HG02970 (cell line): Measurements from ENCODE around the gene KIF1C.
"Not testable (repeated sequence)": the region's sequence is repeated elsewhere in the genome, so short reads cannot be mapped to it uniquely, and the experiment has no call there.

Experiments
- ATAC-seq: cut with Tn5 transposase; IDR thresholded peaks from one replicate; pipeline ENCODE4 v1.9.1; 2021; ENCODE audit warnings: mild to moderate bottlenecking, moderate library complexity, moderate number of reproducible peaks; ENCODE audit not compliant: unreplicated experiment, low FRiP score

The KIF1C gene

GRCh38 chr17:4999430-5000093 is 1.8 kb downstream of the KIF1C start:
- ATAC-seq: no peak

GRCh38 chr17:5000237-5000639 is 2.5 kb downstream of the KIF1C start:
- no peak for ATAC-seq

DNA sequence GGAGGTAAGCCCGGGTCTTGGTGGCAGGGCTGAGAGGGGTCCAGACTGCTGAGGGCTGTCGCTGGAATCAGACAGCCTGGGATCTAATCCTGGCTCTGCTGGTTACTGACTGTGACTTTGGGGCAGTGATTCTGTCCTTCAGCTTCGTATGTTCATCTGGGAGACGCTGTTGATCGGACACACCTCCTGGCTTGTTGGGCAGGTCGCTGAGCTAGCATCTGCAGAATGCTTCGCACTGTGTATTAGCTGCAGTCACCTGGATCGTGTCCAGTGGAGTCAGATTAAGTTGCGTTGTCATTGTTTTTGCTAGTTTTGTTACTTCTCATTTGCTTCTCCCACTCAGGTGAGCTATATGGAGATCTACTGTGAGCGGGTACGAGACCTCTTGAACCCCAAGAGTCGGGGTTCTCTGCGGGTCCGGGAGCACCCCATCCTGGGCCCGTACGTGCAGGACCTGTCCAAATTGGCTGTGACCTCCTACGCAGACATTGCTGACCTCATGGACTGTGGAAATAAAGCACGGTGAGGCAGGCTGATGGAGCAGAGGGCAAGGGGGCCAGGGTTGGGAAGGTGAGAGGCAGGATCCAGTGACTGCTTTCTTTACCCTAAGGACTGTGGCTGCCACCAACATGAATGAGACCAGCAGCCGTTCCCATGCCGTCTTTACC is 4.5 kb downstream of the KIF1C start:
- ATAC-seq: no peak

GRCh38 chr17:5003214-5003867 is 5.6 kb downstream of the KIF1C start:
- no peak for ATAC-seq

DNA sequence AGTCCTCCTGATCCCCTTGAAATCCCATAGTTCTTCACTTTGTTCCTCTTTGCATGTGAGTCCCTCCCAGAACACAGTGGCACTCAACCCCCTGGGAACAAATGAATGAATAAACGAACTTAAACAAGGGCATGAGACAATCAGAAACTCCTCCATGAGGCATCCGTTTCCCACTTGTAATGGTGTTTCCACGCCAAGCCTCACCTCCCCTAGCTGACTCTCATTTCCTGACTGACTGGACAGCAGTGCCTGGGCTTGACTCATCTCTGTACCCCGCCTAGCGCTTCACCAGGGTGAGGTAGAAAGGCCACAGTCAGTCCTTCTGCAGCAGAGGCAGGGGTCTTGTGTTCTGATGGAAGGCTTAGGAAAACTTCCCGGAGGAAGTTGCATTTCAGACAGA is 14.2 kb downstream of the KIF1C start:
- no peak for ATAC-seq

GRCh38 chr17:5014357-5014756 is 16.6 kb downstream of the KIF1C start:
- no peak for ATAC-seq

DNA sequence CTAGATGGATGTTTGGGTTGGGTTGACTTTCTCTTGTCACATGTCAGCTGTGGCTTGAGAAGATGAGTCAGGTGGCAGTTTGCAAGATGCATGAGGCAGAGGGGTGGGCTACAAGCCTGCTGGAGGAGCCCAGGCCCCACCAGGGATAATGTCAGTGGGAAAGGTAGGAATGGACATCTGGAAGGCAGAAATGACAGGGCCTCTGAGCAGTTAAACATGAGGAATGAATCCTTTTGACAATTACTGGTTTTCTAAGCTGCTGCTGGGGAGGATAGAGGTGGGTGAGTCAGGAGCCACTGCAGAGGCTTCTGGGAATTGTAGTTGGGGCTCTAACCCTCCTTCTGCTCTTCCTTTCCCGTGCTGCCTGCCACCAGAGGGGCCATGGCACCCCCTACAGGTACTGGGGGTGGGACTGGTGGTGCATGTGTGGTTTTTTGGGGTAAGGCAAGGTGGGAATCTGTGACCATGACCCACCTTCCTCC is 21.8 kb downstream of the KIF1C start:
- no peak for ATAC-seq

DNA sequence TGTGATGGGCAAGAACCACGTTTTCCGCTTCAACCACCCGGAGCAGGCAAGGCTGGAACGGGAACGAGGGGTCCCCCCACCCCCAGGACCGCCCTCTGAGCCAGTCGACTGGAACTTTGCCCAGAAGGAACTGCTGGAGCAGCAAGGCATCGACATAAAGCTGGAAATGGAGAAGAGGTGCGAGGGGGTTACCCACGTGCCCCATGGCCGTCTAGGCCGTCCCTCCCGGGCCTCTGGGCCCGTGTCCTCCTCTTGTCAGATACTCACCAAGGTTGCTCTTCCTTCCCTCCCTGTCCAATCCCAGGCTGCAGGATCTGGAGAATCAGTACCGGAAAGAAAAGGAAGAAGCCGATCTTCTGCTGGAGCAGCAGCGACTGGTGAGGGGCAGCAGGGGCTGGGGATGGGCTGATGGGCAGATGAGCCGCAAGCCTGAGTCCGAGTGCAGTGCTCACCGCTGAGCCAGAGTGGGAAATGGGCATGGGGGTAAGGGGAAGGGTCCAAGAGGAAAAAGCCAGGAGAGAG is 22.8 kb downstream of the KIF1C start:
- no peak for ATAC-seq

- no peak for ATAC-seq
Measured at GRCh38 chr17:5022171-5022711, 24.5 kb downstream of the KIF1C start.

DNA sequence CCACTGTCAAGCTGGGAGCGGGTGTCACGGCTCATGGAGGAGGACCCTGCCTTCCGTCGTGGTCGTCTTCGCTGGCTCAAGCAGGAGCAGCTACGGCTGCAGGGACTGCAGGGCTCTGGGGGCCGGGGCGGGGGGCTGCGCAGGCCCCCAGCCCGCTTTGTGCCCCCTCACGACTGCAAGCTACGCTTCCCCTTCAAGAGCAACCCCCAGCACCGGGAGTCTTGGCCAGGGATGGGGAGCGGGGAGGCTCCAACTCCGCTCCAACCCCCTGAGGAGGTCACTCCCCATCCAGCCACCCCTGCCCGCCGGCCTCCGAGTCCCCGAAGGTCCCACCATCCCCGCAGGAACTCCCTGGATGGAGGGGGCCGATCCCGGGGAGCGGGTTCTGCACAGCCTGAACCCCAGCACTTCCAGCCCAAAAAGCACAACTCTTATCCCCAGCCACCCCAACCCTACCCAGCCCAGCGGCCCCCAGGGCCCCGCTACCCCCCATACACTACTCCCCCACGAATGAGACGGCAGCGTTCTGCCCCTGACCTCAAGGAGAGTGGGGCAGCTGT is 25.9 kb downstream of the KIF1C start:
- no peak for ATAC-seq

GRCh38 chr17:5024604-5025003 is 26.9 kb downstream of the KIF1C start:
- ATAC-seq: no peak

DNA sequence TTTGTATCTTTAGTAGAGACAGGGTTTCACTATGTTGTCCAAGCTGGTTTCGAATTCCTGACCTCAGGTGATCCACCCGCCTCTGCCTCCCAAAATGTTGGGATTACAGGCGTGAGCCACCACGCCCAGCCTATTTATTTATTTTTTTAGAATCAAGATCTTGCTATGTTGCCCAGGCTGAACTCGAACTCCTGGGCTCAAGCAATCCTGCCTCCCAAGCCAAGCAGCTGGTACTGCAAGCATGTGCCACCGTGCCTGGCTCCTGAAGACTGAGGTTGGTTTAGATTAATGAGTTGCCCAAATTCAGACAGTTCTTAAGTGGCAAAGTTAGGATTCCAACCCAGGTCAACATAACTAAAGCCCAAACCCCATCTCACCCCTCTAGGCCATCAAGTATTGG is 29.5 kb downstream of the KIF1C start:
- no peak for ATAC-seq

DNA sequence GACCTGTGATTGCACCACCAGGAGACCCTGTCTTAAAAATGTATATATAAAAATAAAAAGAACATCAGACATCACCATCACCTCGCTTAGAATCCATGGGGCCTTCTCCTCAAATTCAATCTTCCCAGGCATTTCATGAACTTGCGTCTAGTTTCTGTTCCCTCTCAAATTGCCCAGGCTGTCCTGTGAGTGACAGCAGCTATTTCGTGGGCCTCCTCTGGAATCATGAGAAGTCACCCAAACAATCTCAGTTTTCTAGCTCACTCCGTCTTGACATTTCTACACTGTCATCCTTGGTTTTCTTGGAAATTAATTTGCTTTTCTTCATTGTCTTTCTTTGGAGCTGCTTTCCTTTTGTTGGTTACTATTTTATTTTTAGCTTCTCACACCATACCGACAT is 30.2 kb downstream of the KIF1C start:
- no peak for ATAC-seq

GRCh38 chr17:5030168-5030567 is 32.4 kb downstream of the KIF1C start:
- ATAC-seq: not testable (repeated sequence)

DNA sequence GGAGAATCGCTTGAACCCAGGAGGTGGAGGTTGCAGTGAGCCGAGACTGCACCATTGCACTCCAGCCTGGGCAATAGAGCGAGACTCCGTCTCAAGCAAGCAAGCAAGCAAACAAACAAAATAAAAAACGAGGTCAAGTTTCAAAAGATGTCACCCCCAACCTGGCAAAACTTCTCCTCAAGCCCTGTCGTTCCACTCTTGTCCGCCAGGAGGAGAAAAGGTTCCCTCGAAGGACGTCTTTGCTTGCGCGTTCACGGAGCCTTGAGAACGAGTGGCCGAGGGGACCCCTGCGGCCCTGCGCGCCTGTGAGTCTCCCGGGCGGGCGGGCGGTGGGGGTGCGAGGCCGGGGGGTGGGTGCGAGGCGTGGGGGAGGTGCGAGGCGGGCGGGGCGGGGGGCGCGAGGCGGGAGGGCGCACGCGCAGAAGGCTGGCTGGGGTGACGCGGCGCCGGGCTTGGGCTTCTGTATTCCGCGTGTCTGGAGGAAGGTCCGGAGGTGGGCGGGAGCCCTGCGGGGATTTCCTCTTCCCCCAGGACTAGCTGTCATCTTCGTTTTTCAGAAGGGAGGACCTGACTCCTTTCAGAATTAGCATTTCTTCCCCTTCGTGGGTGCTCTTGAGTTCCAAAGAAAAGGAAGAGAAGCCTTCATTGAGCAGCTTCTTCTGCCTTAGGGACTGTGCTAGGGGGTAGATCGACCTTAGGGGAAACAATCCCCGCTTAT is 33.8 kb downstream of the KIF1C start:
- ATAC-seq: peak; percentile 62

DNA sequence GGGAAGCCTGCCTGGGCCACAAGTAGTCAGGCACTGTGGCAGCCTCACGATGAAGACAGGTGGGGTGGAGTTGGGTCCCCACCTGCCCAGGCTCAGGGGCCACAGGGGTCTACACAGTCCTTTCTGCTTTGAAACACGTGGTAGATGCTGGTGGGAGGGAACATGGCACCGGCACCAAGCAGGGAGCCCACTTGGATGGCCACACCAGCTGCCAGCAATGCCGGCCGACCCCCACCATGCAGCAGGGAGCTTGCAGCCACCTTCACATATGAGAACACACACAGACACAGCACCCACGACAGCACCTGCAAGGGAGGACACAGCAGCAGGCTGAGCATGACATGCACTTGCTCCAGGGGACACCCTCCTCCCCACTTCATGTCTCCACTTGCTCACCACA is 35.1 kb downstream of the KIF1C start:
- no peak for ATAC-seq

DNA sequence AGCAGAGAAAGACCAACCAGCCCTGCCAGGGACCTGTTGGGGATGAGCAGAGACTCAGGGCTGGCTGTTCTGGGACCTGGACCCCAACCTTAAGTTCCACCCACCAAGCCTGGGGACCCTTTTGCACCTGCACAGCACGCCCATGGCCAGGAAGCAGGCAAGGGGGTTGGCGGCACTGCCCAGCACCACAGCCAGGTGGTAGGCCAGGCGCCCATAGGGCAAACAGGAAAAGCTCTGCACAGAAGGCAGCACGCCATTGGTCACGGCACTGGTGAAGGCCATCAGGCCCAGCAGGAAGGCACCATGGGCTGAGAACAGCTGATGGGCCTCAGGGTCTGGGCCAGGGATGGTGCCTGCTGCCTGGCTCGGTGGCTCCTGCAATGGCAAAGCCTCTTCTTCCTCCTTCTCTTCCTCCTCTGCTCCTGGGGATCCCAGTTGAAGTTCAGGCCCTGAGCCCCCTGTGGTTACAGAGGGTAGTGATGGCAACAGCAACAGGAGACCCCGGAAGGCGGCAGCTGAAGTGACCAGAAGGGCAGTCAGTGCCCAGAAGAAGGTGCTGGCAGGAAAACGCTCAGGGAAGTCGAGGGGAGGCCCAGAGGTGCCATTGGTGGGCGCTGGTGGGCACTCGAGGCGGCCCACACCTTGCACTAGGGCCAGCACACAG is 35.7 kb downstream of the KIF1C start:
- no peak for ATAC-seq

- no peak for ATAC-seq
Measured at GRCh38 chr17:5034063-5034462, 36.3 kb downstream of the KIF1C start.

DNA sequence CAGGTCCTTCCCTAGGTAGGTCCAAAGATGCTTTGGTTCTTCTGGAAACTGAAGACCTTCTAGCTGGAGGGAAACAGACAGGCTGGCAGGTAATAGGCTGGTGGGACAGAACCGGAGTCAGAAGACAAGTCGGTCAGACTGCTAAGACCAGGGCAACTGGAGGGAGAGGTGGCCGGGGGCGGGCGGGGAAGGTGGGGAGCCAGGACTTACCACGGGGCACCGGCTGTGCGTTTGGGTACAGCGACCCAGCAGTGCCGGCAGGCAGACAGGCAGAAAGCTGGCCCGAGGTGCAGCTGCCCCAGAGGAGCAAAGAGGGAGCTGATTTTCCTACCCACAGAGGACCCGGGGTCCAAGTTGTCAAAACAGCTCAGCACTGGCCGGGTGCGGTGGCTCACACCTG is 36.9 kb downstream of the KIF1C start:
- ATAC-seq: no peak

GRCh38 chr17:5035315-5035714 is 37.6 kb downstream of the KIF1C start, which contains the start of gene SLC52A1:
TSS of gene SLC52A1 (minus strand) at chr17:5035426. CDS start at chr17:5034606, 820 bp downstream.
- ATAC-seq: no peak
